ENCODE measurements around the gene GPRC5B. TPM values are rescaled to one million over a fixed set of nuclear protein-coding genes. Genes with fewer than 3 reads are reported as not detected.

GPRC5B gene
- total RNA-seq, 3 donors from 2014 or later (not counting 1 experiment from before 2014, with no cell fraction given), result not detected

GRCh38 chr16:19912455-19913339, 28.0 kb upstream of the GPRC5B start:
- Mint-ChIP-seq H3K4me3 (no peak overlapping the region), H3K9me3 (no peaks in the 10 kb centered on the region), H3K27ac (no peak overlapping the region), H3K27me3 (ENCODE audit: low read depth in 2 of 2) (peaks cover 6 to 12% of the 10 kb centered on the region in 2 donors), H3K4me1 (peaks cover 1 to 4% of the 10 kb centered on the region in 2 donors), H3K36me3 (no peaks in the 10 kb centered on the region)
- H3K4me3 ChIP-seq (ENCODE audit: low read length), result no peak overlapping the region
- H3K36me3 ChIP-seq (ENCODE audit: control insufficient read depth, insufficient read depth, low read length), result no peaks in the 10 kb centered on the region
- no peaks in the 10 kb centered on the region for H3K27me3 ChIP-seq (ENCODE audit: control insufficient read depth, insufficient read depth, low read length)
- intact Hi-C loops (cut with micrococcal nuclease), result no loop called here
- DNase-seq, result no peak
- TF ChIP-seq, protein P1, sequence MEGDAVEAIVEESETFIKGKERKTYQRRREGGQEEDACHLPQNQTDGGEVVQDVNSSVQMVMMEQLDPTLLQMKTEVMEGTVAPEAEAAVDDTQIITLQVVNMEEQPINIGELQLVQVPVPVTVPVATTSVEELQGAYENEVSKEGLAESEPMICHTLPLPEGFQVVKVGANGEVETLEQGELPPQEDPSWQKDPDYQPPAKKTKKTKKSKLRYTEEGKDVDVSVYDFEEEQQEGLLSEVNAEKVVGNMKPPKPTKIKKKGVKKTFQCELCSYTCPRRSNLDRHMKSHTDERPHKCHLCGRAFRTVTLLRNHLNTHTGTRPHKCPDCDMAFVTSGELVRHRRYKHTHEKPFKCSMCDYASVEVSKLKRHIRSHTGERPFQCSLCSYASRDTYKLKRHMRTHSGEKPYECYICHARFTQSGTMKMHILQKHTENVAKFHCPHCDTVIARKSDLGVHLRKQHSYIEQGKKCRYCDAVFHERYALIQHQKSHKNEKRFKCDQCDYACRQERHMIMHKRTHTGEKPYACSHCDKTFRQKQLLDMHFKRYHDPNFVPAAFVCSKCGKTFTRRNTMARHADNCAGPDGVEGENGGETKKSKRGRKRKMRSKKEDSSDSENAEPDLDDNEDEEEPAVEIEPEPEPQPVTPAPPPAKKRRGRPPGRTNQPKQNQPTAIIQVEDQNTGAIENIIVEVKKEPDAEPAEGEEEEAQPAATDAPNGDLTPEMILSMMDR (IDR thresholded peaks at IDR 0.05), result no peak
- no peak overlapping the region for H3K27ac ChIP-seq (ENCODE audit: low read length)
- 81% methylated on average over 22 of the region's 22 CpGs for WGBS (ENCODE audit: insufficient coverage)
- ATAC-seq, result no peak
- peaks cover 2% of the 10 kb centered on the region for H3K4me1 ChIP-seq (ENCODE audit: control insufficient read depth, insufficient read depth, low read length)
- H3K9me3 ChIP-seq (ENCODE audit: control insufficient read depth, insufficient read depth, low read length), result no peaks in the 10 kb centered on the region

DNA sequence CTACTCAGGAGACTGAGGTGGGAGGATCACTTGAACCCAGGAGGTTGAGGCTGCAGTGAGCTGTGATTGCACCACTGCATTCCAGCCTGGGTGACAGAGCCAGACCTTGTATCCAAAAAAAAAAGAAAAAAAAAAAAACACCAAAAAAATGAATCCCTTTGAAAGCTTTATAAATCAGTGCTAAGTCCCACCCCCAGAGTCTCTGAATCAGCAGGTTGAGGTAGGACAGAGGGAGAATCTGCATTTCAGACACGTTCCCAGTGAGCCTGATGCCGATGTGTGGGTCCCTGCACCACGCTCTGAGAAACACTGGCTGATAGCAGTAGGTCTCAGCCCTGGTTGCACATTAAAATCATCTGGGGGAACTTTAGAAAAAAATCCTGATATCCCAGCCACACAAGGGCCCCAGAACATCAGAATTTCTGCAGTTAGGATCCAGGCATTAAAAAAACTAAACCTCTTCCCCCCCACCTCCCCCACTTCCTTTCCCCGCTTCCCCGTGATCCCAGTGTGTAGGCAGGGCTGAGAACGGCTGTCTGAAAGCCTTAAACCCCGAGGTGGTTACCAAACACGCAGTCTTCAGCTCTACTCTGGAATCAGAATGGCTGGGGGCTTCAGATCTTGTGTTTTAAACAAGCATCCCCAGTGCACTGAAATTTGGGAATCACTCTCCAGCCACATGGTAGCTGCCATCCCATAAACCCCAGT, 27.3 kb upstream of the GPRC5B start:
- no peaks in the 10 kb centered on the region for H3K9me3 ChIP-seq (ENCODE audit: control insufficient read depth, insufficient read depth, low read length)
- peaks cover 14 to 15% of the 10 kb centered on the region in 2 donors for H3K27me3 Mint-ChIP-seq (ENCODE audit: low read depth in 2 of 2)
- TF ChIP-seq, protein P1 (IDR thresholded peaks at IDR 0.05), result no peak
- H3K4me1 Mint-ChIP-seq, result peaks cover 7 to 10% of the 10 kb centered on the region in 2 donors
- intact Hi-C loops (cut with micrococcal nuclease), result no loop called here
- no peaks in the 10 kb centered on the region for H3K36me3 Mint-ChIP-seq
- H3K27ac ChIP-seq (ENCODE audit: low read length), result no peak overlapping the region
- H3K4me1 ChIP-seq (ENCODE audit: control insufficient read depth, insufficient read depth, low read length), result peaks cover 7% of the 10 kb centered on the region
- ATAC-seq (no peak), DNase-seq (no peak)
- H3K4me3 Mint-ChIP-seq, result no peak overlapping the region
- no peaks in the 10 kb centered on the region for H3K9me3 Mint-ChIP-seq
- no peak overlapping the region for H3K4me3 ChIP-seq (ENCODE audit: low read length)
- no peak overlapping the region for H3K27ac Mint-ChIP-seq
- WGBS (ENCODE audit: insufficient coverage), result 61% methylated on average over 8 of the region's 8 CpGs
- no peaks in the 10 kb centered on the region for H3K36me3 ChIP-seq (ENCODE audit: control insufficient read depth, insufficient read depth, low read length)
- no peaks in the 10 kb centered on the region for H3K27me3 ChIP-seq (ENCODE audit: control insufficient read depth, insufficient read depth, low read length)

GRCh38 chr16:19911204-19911603, 26.6 kb upstream of the GPRC5B start:
- Mint-ChIP-seq H3K27me3 (ENCODE audit: low read depth in 2 of 2) (peaks cover 15 to 20% of the 10 kb centered on the region in 2 donors), H3K27ac (no peak overlapping the region), H3K36me3 (no peaks in the 10 kb centered on the region), H3K4me3 (no peak overlapping the region), H3K4me1 (peaks cover 7 to 10% of the 10 kb centered on the region in 2 donors), H3K9me3 (no peaks in the 10 kb centered on the region)
- DNase-seq (no peak), ATAC-seq (no peak)
- H3K4me3 ChIP-seq (ENCODE audit: low read length), result no peak overlapping the region
- no peaks in the 10 kb centered on the region for H3K27me3 ChIP-seq (ENCODE audit: control insufficient read depth, insufficient read depth, low read length)
- H3K36me3 ChIP-seq (ENCODE audit: control insufficient read depth, insufficient read depth, low read length), result no peaks in the 10 kb centered on the region
- H3K4me1 ChIP-seq (ENCODE audit: control insufficient read depth, insufficient read depth, low read length), result peaks cover 7% of the 10 kb centered on the region
- intact Hi-C loops (cut with micrococcal nuclease), result no loop called here
- no peaks in the 10 kb centered on the region for H3K9me3 ChIP-seq (ENCODE audit: control insufficient read depth, insufficient read depth, low read length)
- 92% methylated on average over 2 of the region's 2 CpGs for WGBS (ENCODE audit: insufficient coverage)
- H3K27ac ChIP-seq (ENCODE audit: low read length), result no peak overlapping the region
- TF ChIP-seq, protein P1 (IDR thresholded peaks at IDR 0.05), result no peak

All from natural killer cell (primary cell).